ENCODE results near the gene SEMG2. TPM values are rescaled to one million over a fixed set of nuclear protein-coding genes. Genes with fewer than 3 reads are reported as not detected.

Gene SEMG2
- total and polyA plus RNA-seq, 10 of the 15 experiments (the other 5 are each of a cell fraction or from before 2014, with no cell fraction given): not detected

- TF ChIP-seq ZBTB4 (CRISPR knock-in tag; IDR thresholded peaks at IDR 0.05) (no peak), CUX1 (IDR thresholded peaks at IDR 0.05; ENCODE audit: insufficient replicate concordance, low read depth, low read length) (no peak), ZNF592 (IDR thresholded peaks at IDR 0.05) (no peak), TCF3 (IDR thresholded peaks at IDR 0.05; ENCODE audit: borderline replicate concordance, insufficient read depth, low read depth, low read length) (no peak)
These were observed 30.8 kb downstream of the SEMG2 start (continued) for GRCh38 chr20:45251884-45252560.

Data from GM12878 (cell line).